GM12878 (cell line): ENCODE data around the gene LAMA2. TPM values are rescaled to one million over a fixed set of nuclear protein-coding genes. Genes with fewer than 3 reads are reported as not detected.

ENCODE experiments used
- ATAC-seq: fragments of 200-7000 bp; cut with Tn5 transposase; 3 replicates; pipeline ENCODE4 v1.9.1; 2020; ENCODE audit warnings: mild to moderate bottlenecking, moderate library complexity
- BruUV-seq: library from RNA; stranded (reverse); fragments of 400-500 nt; replicated peaks from 2 replicates; lab custom pipeline; 2021; lab: Mats Ljungman, UMichigan
- CTCF ChIA-PET: fragments of 300-600 bp; sonication (Branson Sonifier 250); formaldehyde crosslinking; extraction: SDS; loops from one replicate; lab custom pipeline; 2021; ENCODE audit warnings: inconsistent platforms; lab: Yijun Ruan, JAX
- POLR2A ChIA-PET: fragments of 350-600 bp; formaldehyde crosslinking; extraction: SDS; loops from one replicate; lab custom pipeline; 2021; ENCODE audit warnings: inconsistent platforms; lab: Charles Lee
- RAD21 ChIA-PET: fragments of 300-600 bp; sonication (Branson Sonifier 250); formaldehyde crosslinking; loops from one replicate; lab custom pipeline; 2023; ENCODE audit warnings: antibody characterized with exemption; ENCODE audit not compliant: unreplicated experiment; lab: Charles Lee
- SMC1A ChIA-PET: fragments of 300-600 bp; sonication (Branson Sonifier 250); formaldehyde crosslinking; loops from one replicate; lab custom pipeline; 2023; ENCODE audit not compliant: unreplicated experiment, uncharacterized antibody; lab: Charles Lee
- DNase-seq: peaks from one replicate; pipeline ENCODE4 v3.0.0-alpha.2; 2011; ENCODE audit warnings: low read depth, low spot score
- FAIRE-seq: peaks from 3 replicates; lab custom pipeline; 2011; peaks lifted over from hg19 to GRCh38; lab: Jason Lieb, UNC
- H2AFZ ChIP-seq: 2 replicates; pipeline ENCODE4 v1.6.0; 2011; ENCODE audit warnings: low read depth, low read length, control low read depth; ENCODE audit not compliant: control insufficient read depth
- H3K27ac ChIP-seq: 2 replicates; pipeline ENCODE4 v1.5.1; 2011; ENCODE audit warnings: control low read depth; ENCODE audit not compliant: control insufficient read depth, insufficient read depth
- H3K27me3 ChIP-seq, 2 experiments: replicated peaks in 1 of 2; 2 replicates each; pipeline versions ENCODE4 v1.6.0 to v1.6.1; 2011; ENCODE audit warnings: low read length in 1 of 2; ENCODE audit not compliant: control insufficient read depth in 2 of 2, insufficient read depth in 2 of 2
- H3K36me3 ChIP-seq, 2 experiments: 2 replicates each; pipeline ENCODE4 v1.5.1; 2011; ENCODE audit warnings: low read length in 1 of 2; ENCODE audit not compliant: control insufficient read depth in 2 of 2, insufficient read depth in 2 of 2
- H3K4me1 ChIP-seq: 2 replicates; pipeline ENCODE4 v1.6.1; 2011; ENCODE audit warnings: mild to moderate bottlenecking, low read length, moderate library complexity, mixed read lengths; ENCODE audit not compliant: control insufficient read depth, insufficient read depth
- H3K4me2 ChIP-seq: 2 replicates; pipeline ENCODE4 v1.6.0; 2011; ENCODE audit warnings: control low read depth; ENCODE audit not compliant: control insufficient read depth, insufficient read depth
- H3K4me3 ChIP-seq: fragments of 200-600 bp; sonication (generic); 2 replicates; pipeline ENCODE4 v1.5.1; 2016
- H3K79me2 ChIP-seq: 2 replicates; pipeline ENCODE4 v1.6.0; 2011; ENCODE audit warnings: low read length; ENCODE audit not compliant: control insufficient read depth, insufficient read depth
- H3K9ac ChIP-seq: 2 replicates; pipeline ENCODE4 v1.8.0; 2011; ENCODE audit warnings: low read length, control low read depth, mixed read lengths; ENCODE audit not compliant: control insufficient read depth, insufficient read depth
- H3K9me3 ChIP-seq: replicated peaks from 3 replicates; pipeline ENCODE4 v1.5.1; 2011; ENCODE audit warnings: mild to moderate bottlenecking, low read length; ENCODE audit not compliant: control insufficient read depth, insufficient read depth
- H4K20me1 ChIP-seq: 2 replicates; pipeline ENCODE4 v1.6.0; 2011; ENCODE audit not compliant: control insufficient read depth, insufficient read depth
- CBX5 ChIP-seq: sonication (generic); IDR thresholded peaks from 2 replicates; pipeline ENCODE4 v1.6.1; 2016; ENCODE audit warnings: low read depth, moderate library complexity, mild to moderate bottlenecking, inconsistent platforms
- E4F1 ChIP-seq: fragments of 450-650 bp; IDR thresholded peaks from 2 replicates; pipeline ENCODE4 v1.6.1; 2018; ENCODE audit warnings: borderline replicate concordance, mild to moderate bottlenecking; ENCODE audit not compliant: partially characterized antibody
- HDAC2 ChIP-seq: fragments of 200-600 bp; sonication (generic); IDR thresholded peaks from 2 replicates; pipeline ENCODE4 v1.6.1; 2017
- JUND ChIP-seq: IDR thresholded peaks from 2 replicates; pipeline ENCODE4 v1.6.1; 2012; ENCODE audit warnings: low read depth, mild to moderate bottlenecking, low read length, improper control_type of control experiment, moderate library complexity
- NFYA ChIP-seq: IDR thresholded peaks from 2 replicates; pipeline ENCODE4 v1.6.1; 2011; ENCODE audit warnings: low read depth, mild to moderate bottlenecking, low read length, improper control_type of control experiment, borderline replicate concordance
- NR2F1 ChIP-seq: fragments of 450-650 bp; conservative IDR thresholded peaks from 2 replicates; pipeline ENCODE4 v1.6.1; 2017; ENCODE audit warnings: mild to moderate bottlenecking
- RELA ChIP-seq: fragments of 450-650 bp; IDR thresholded peaks from 2 replicates; pipeline ENCODE4 v1.8.0; 2014; ENCODE audit warnings: borderline replicate concordance; ENCODE audit not compliant: partially characterized antibody
- SREBF2 ChIP-seq: IDR thresholded peaks from 2 replicates; pipeline ENCODE4 v1.6.1; 2012; ENCODE audit warnings: mild to moderate bottlenecking, low read length
- SUZ12 ChIP-seq: fragments of 200-600 bp; sonication (generic); IDR thresholded peaks from one replicate; pipeline ENCODE4 v1.6.1; 2018; ENCODE audit warnings: antibody characterized with exemption, mild to moderate bottlenecking; ENCODE audit not compliant: unreplicated experiment
- TBL1XR1 ChIP-seq: IDR thresholded peaks from 2 replicates; pipeline ENCODE4 v1.6.1; 2012; ENCODE audit warnings: low read depth, low read length, improper control_type of control experiment
- ZBED1 ChIP-seq: IDR thresholded peaks from 2 replicates; pipeline ENCODE4 v1.6.1; 2016; ENCODE audit warnings: borderline replicate concordance
- WGBS: methylation state at CpG from one replicate; pipeline ENCODE4 v1.1.6; 2016; ENCODE audit warnings: low lambda C conversion rate; ENCODE audit not compliant: insufficient replicate concordance, insufficient coverage; ENCODE audit errors: missing lambda C conversion rate; 5-methylcytosine and 5-hydroxymethylcytosine counted together
- in situ Hi-C: fragments of 300-500 bp; cut with MboI; formaldehyde crosslinking; loops from 9 replicates; pipeline ENCODE4 v1.14.3; 2018; ENCODE audit warnings: mixed read lengths
- intact Hi-C: fragments of 100-400 bp; cut with micrococcal nuclease; formaldehyde crosslinking; loops from one replicate; pipeline ENCODE4 v1.14.2; 2022; ENCODE audit not compliant: unreplicated experiment
- polyA plus RNA-seq, 11 experiments: library from polyadenylated mRNA; depleted of rRNA in 4 of 11; unstranded in 6 of 11; stranded (reverse) in 5 of 11; fragments of >200 nt; fragmentation: Nextera tagmentation in 4 of 11; fragmentation: Illumina TruSeq in 1 of 11; extraction: Ambion mirVana in 4 of 11; extraction: Trizol in 1 of 11; gene quantifications; 1 replicate in 1 of 11; 2 replicates in 10 of 11; pipeline versions ENCODE4 v1.2.1 to v1.2.3, GENCODE V29; 2011 to 2016; ENCODE audit warnings: inconsistent platforms in 2 of 11, missing spikeins in 2 of 11, low read depth in 1 of 11
- total RNA-seq, 4 experiments: library from RNA; depleted of rRNA in 3 of 4; stranded (reverse); fragments of >200 nt in 3 of 4; fragmentation: Illumina TruSeq in 1 of 4; extraction: Trizol in 1 of 4; gene quantifications; 2 replicates each; pipeline versions ENCODE4 v1.2.1 to v1.2.3, GENCODE V29; 2013 to 2021
- TF ChIP-seq, protein P1 (sequence below): fragments of 450-650 bp; IDR thresholded peaks from 2 replicates; pipeline ENCODE4 v1.6.1; 2016; ENCODE audit warnings: mild to moderate bottlenecking

Gene LAMA2
- total and polyA plus RNA-seq, 10 of the 15 experiments (the other 5 are each of a cell fraction or from before 2014, with no cell fraction given), result 0.04 to 2.0 (median 0.37) TPM; not detected in 1

GRCh38 chr6:129094147-129094546 is 211.2 kb downstream of the LAMA2 start:
- 33% methylated on average over 3 of the region's 3 CpGs for WGBS
- intact Hi-C loops, result no loop called here
- in situ Hi-C loops, result no loop called here

More at GRCh38 chr6:129094147-129094546, 211.2 kb downstream of the LAMA2 start:
- no peaks in the 10 kb centered on the region for H3K9me3 ChIP-seq
- no peak for TF ChIP-seq JUND
- no peak for TF ChIP-seq NR2F1
- no peak for TF ChIP-seq HDAC2
- no peak for TF ChIP-seq ZBED1
- no peak for TF ChIP-seq E4F1
- TF ChIP-seq CBX5, result no peak
- TF ChIP-seq NFYA, result no peak
- TF ChIP-seq RELA, result no peak
- no peak for TF ChIP-seq TBL1XR1
- no peak for TF ChIP-seq SUZ12
- no peak for TF ChIP-seq SREBF2
- TF ChIP-seq, protein P1, sequence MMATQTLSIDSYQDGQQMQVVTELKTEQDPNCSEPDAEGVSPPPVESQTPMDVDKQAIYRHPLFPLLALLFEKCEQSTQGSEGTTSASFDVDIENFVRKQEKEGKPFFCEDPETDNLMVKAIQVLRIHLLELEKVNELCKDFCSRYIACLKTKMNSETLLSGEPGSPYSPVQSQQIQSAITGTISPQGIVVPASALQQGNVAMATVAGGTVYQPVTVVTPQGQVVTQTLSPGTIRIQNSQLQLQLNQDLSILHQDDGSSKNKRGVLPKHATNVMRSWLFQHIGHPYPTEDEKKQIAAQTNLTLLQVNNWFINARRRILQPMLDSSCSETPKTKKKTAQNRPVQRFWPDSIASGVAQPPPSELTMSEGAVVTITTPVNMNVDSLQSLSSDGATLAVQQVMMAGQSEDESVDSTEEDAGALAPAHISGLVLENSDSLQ, result no peak
- TF ChIP-seq, all 136 proteins: peak for 0
- no TSS peak for BruUV-seq
- no peak for ATAC-seq
- CTCF ChIA-PET, result no interaction called here
- H3K4me3 ChIP-seq, result no peak overlapping the region
- DNase-seq, result no peak
- no peak overlapping the region for H3K27ac ChIP-seq
- FAIRE-seq, result no peak
- RAD21 ChIA-PET, result no interaction called here
- no peaks in the 10 kb centered on the region for H3K79me2 ChIP-seq
- no peak overlapping the region for H3K4me2 ChIP-seq
- H4K20me1 ChIP-seq, result no peaks in the 10 kb centered on the region
- H3K36me3 ChIP-seq, result no peaks in the 10 kb centered on the region
- H3K9ac ChIP-seq, result no peak overlapping the region
- H3K27me3 ChIP-seq, result no peaks in the 10 kb centered on the region
- no peaks in the 10 kb centered on the region for H3K4me1 ChIP-seq
- SMC1A ChIA-PET, result no interaction called here
- no peak overlapping the region for H2AFZ ChIP-seq
- POLR2A ChIA-PET, result no interaction called here
